GM12873 (cell line): ENCODE measurements around the gene MVB12B.

Experiments used
- CTCF ChIP-seq: IDR thresholded peaks from 2 replicates; pipeline ENCODE4 v1.5.1; 2012; ENCODE audit warnings: low read depth, mild to moderate bottlenecking, moderate library complexity, low read length, control low read depth; ENCODE audit not compliant: insufficient read depth; ENCODE audit errors: missing control alignments

MVB12B gene

GRCh38 chr9:126299706-126300276, 26.8 kb upstream of the MVB12B start:
- TF ChIP-seq CTCF = no peak

- TF ChIP-seq CTCF = no peak
Observed at GRCh38 chr9:126301196-126301595, 25.4 kb upstream of the MVB12B start.

- TF ChIP-seq CTCF = peak; percentile 63
Observed at GRCh38 chr9:126301985-126302603, 24.5 kb upstream of the MVB12B start.

GRCh38 chr9:126302730-126303129, 23.9 kb upstream of the MVB12B start:
- no peak for TF ChIP-seq CTCF

DNA sequence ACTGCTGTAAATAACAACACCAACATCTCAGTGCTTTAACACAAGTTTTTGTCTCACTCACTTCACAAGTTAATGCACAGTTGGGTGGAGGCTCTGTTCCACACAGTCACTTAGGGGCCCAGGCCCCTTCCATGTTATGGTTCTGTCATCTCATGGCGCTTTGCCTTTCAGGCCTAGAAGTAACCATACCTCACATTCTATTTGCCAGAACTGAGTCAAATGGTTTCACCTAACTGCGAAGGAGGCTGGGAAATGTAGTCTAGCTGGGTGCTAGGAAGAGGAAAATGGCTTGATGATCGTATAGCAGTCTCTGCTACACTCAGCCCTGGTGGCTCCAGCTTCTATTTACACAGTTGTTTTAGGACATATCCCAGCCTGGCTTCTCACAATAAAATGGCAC, 23.1 kb upstream of the MVB12B start:
- TF ChIP-seq CTCF = no peak

GRCh38 chr9:126304207-126304970, 22.2 kb upstream of the MVB12B start:
- TF ChIP-seq CTCF = no peak

GRCh38 chr9:126304971-126305320, 21.7 kb upstream of the MVB12B start:
- TF ChIP-seq CTCF = no peak
